ENCODE results near the gene WDR55.
A peak's percentile ranks its signal among the peaks of the same experiment; 100 is the strongest.
"Not testable (repeated sequence)": the region's sequence is repeated elsewhere in the genome, so short reads cannot be mapped to it uniquely, and the experiment has no call there.

The WDR55 gene

DNA sequence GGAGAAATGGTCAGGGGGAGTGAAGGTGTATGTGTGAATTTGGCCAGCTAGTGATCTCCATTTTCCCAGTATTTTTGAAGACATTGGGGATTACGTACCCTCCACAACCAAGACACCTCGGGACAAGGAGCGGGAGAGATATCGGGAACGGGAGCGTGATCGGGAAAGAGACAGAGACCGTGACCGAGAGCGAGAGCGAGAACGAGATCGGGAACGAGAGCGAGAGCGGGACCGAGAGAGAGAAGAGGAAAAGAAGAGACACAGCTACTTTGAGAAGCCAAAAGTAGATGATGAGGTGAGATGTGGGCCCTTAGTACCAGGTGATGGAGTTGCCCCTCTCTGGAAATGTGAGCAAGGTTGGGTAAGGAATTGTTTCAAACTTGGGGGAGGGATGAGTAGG is 5.8 kb upstream of the WDR55 start:
- DNase-seq (ENCODE audit: low spot score): no peak

DNA sequence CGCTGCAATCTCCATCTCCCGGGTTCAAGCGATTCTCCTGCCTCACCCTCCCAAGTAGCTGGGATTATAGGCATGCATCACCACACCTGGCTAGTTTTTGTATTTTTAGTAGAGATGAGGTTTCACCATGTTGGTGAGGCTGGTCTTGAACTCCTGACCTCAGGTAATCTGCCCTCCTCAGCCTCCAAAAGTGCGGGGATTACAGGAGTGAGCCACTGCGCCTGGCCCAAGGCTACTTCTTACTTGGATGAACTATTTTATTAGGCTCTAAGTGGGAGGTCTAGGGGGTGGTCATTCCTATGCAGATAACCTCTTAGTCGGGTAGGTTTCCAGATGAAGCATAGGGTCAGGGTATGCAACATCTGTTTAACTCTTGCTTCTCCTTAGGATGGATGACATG is 4.3 kb upstream of the WDR55 start:
- not testable (repeated sequence) for DNase-seq (ENCODE audit: low spot score)

GRCh38 chr5:140664030-140664358 is 710 bp upstream of the WDR55 start:
- no peak for DNase-seq (ENCODE audit: low spot score)

GRCh38 chr5:140671035-140671434 is 6.3 kb downstream of the WDR55 start:
- not testable (repeated sequence) for DNase-seq (ENCODE audit: low spot score)

DNA sequence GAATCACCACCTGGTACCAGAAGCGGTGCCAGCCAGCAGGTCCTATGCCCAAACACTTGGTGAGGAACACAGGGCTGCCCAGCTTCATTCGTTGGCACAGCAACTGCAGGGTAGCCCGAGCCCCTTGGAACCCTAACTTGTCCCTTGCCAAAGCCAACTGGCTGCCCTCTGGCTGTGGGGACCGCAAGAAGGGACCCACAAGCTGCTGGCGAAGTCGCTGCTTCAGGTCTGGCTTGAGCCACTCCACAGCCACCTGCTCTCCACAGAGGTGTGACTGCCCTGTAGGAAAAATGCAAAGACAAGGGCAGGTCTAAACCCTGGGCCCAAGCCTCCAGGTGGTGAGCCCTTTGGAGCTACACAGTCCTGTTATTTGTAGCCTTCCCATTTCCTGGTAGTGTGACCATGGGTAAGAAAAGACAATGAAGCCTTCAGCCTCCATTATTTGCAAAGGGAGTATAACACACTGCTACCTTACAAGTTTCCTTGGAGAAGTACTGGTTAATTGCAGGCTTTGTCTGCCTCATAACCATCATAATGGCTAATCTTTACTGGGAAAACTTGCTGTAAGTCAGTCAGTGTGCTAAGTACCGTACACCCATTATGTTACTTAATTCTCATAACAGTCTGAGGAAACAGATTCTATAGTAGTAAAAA is 6.9 kb downstream of the WDR55 start:
- no peak for DNase-seq (ENCODE audit: low spot score)

GRCh38 chr5:140672455-140673186 is 7.9 kb downstream of the WDR55 start:
- peak; percentile 20 for DNase-seq (ENCODE audit: low spot score)

- no peak for DNase-seq (ENCODE audit: low spot score)
These were observed 8.7 kb downstream of the WDR55 start, which contains the start of gene DND1 for GRCh38 chr5:140673187-140673976. DND1 (minus strand) TSS chr5:140673576; CDS start chr5:140673542, 34 bp downstream.

GRCh38 chr5:140674211-140674610 is 9.5 kb downstream of the WDR55 start:
- no peak for DNase-seq (ENCODE audit: low spot score)

DNA sequence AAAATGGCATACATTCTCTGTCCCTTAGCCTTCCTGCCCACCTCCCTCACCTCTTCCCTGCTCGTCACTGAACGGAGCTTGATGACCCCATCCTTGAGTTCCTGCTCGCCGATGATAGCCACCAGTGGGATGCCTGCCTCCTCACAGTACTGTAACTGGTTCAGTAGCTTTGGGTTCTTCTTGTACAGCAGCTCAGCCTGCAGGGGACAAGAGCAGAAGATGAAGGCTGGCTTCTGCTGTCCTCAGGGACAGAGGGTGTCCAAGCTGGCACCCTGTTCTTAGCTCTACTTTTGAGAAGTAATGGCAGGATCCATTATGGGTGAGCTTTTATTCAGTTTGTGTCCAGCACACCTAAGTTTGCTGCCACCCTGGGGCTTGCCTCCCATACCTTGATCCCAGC is 9.9 kb downstream of the WDR55 start:
- no peak for DNase-seq (ENCODE audit: low spot score)

- DNase-seq (ENCODE audit: low spot score): no peak
These were observed 13.2 kb downstream of the WDR55 start for GRCh38 chr5:140677947-140678346.

DNA sequence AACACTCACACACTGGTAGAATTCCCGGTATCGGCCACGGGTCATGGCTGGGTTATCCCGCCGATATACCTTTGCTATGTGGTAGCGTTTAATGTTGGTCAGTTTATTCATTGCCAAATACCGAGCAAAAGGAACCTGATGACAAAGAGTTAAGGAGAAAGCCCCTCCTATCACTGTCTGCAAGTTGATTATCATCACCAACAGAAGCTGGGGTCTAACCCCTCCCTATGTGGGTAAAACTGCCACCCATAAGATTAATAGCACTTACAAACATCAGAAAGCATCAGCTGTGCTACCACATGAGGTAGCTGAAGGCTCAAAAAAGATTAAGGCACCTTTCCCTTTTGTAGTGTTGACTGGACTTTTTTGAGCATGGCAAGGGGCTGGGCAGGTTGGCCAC is 14.3 kb downstream of the WDR55 start:
- no peak for DNase-seq (ENCODE audit: low spot score)

- no peak for DNase-seq (ENCODE audit: low spot score)
These were observed 25.8 kb downstream of the WDR55 start for GRCh38 chr5:140690376-140690932.

DNA sequence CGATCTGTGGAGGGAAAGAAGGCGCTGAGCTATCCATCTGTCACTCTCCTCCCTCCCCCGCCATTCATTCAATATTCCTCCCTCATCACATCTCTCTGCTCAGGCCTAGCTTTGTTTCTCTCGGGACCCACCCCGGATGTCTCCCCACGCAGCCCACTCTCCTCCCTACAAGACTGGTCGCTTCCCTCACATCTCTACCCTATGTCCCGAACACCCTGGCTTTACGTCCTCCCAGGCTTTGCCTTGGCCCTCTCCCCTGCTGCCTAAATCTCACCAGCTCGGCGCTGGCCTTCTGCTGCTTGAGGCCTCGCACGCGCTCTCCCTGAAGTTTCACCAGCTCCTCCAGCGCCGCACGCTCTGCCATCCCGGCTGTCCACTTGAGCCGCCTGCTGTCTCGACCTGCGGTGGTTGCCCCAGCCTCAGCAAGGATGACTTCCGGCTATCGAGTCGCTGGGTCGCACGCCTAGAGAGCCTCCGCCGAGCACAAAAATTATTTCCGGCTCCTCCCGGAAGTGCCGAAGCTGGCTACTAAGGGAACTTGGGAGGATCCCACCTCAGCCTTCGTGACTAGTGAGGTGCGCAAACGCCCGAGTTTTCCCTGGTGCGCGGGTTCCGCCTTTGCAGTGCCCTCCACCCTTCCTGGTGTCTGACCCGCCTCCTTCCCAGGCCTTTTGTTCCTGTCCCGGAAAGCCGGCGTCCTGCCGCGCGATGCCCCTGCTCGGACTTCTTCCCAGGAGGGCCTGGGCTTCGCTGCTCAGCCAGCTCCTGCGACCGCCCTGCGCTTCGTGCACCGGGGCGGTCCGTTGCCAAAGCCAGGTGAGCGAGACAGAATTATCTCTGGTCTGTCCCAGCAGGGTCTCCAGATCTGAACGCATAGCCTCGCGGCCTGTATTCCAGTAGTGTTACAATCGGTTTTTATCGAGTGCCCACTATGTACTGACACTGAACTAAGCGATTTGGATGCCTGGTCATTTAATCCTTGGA is 26.5 kb downstream of the WDR55 start, which contains the start of the genes HARS1 and HARS2:
Gene HARS1 (minus strand): TSS at position 430 of the 984 bp plus-strand sequence. CDS start 66 bp downstream, at position 364.
Gene HARS2 (plus strand): TSS at position 515 of the 984 bp plus-strand sequence. CDS start 194 bp downstream, at position 709.
- DNase-seq (ENCODE audit: low spot score): peak; percentile 96

- DNase-seq (ENCODE audit: low spot score): no peak
These were observed 29.6 kb downstream of the WDR55 start for GRCh38 chr5:140694276-140694675.

DNA sequence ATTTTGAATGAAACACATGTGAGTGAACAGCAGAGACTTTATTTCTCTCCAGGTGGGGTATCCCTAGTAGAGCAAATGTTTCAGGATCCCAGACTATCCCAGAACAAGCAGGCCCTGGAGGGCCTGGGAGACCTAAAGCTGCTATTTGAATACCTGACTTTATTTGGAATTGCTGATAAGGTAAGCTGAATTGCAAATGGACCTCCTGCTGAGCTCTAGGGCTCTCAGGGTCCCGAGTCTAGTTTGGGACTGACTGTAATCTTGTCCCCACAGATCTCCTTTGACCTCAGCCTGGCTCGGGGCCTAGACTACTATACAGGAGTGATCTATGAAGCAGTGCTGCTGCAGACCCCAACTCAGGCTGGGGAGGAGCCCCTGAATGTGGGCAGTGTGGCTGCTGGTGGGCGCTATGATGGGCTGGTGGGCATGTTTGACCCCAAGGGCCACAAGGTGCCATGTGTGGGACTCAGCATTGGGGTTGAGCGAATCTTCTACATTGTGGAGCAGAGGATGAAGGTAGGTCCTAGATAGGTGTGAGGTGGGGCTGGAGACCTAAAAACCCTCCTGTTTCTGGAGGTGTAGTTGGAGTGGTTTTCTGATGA is 32.3 kb downstream of the WDR55 start:
- no peak for DNase-seq (ENCODE audit: low spot score)

DNA sequence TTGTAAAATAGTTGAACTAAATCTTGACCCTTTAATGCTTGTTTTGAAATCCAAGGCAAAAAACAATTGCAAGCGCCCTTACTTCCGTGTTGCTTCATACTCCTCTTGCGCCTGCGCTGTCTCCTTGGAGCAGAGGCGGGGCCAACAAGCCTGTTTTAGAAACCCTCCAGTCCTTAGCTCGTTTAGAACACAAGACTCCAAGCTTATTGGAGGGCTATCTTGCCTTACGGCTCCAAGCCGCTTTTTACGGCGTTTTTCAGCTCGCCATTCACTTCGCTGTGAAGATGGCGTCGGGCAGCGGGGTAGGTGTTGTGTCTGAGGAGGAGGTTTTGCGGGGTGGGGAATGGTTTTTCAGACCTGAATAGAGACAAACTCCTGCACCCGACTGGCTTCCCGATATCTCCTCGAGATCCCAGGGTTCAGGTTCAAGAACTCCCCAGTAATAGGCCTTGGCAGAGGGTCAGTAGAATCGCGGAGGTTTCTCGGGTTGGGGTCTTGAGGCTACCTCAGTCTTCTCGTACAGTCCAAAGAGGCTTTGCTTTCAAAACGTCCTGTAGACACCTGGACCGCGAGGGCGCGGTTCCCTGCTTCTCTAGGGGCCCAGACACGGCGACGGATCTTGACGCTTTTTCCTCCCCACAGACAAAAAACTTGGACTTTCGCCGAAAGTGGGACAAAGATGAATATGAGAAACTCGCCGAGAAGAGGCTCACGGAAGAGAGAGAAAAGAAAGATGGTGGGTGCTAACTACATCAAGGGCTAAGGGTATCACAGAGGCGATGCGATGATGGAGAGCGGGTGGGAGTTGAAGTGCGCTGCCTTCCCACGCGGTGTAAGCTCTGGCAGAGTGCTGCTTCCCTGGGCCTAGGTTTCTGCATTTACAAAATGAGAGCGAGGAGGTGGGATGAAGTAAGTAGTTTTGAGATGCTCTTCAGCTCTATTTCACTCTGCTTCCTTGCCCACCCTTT is 35.8 kb downstream of the WDR55 start, which contains the start of gene ZMAT2:
Gene ZMAT2 (plus strand): TSS at position 271 of the 968 bp plus-strand sequence. CDS start 14 bp downstream, at position 285.
- DNase-seq (ENCODE audit: low spot score): peak; percentile 97

DNA sequence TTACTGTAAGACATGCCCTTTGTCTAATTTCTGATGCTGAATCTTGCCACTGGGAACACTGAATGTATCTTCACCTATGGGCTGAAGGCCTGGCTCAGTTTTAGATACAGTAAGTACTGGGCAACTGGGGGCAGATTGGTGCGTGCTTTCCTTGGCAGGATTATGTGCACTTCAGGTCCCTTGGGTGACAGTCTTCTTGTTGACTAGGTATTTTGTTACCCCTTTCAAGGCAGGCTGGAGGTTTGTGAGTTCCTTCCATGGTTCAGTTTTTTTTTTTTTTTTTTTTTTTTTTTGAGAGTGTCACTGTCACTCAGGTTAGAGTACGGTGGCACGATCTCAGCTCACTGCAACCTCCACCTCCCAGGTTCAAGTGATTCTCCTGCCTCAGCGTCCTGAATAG is 43.1 kb downstream of the WDR55 start:
- no peak for DNase-seq (ENCODE audit: low spot score)

- not testable (repeated sequence) for DNase-seq (ENCODE audit: low spot score)
These were observed 44.1 kb downstream of the WDR55 start for GRCh38 chr5:140708787-140709186.

GRCh38 chr5:140710899-140711552 is 46.3 kb downstream of the WDR55 start:
- peak; percentile 92 for DNase-seq (ENCODE audit: low spot score)

Measured in AG20443 (cell line).